Measurements from ENCODE around the gene THTPA. TPM values are rescaled to one million over a fixed set of nuclear protein-coding genes. Genes with fewer than 3 reads are reported as not detected.

THTPA gene, protein sequence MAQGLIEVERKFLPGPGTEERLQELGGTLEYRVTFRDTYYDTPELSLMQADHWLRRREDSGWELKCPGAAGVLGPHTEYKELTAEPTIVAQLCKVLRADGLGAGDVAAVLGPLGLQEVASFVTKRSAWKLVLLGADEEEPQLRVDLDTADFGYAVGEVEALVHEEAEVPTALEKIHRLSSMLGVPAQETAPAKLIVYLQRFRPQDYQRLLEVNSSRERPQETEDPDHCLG
- 10 to 100 TPM; 11.6 to 11.8 TPM for total RNA-seq

DNA sequence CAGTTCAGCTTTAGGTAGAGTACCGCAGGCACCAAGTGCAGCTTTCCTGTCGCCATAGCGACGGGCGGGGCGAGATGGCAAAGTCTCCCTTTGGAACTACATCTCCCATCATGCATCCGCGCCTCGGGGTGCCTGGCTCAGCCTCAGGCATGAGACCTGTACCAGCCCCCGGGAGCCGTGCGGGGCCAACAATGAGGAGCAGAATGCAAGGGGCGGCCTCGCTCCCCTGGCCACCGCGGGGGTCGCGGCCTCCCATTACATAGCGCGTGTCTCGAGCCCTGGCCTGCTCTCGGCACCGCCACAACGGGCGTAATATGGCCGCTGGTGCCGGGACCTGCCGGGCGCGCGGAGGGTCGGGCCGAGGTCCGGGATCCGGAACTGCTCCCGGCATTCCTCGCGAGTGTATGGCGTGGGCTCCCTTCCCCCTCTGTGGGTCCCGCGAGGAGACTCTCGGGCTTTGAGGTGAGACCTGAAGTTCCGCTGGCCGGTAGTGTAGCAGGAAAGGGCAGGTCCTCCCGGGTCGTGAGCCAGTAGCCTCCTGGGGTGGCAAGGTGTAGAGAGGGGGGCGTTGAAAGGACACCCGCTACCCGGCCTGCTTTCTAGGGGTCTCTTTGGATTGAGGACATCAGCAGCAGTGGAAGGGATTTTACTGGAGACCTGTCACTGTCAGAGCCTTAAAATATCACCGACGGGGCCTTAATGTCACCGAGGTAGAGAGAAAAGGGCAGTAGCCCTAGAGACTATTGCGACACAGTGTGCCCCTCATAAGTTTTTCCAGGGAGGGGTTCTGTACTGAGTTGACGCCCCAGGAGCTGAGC lies at the start of gene THTPA:
Gene THTPA (plus strand): TSS at position 390 of the 818 bp plus-strand sequence. CDS start 487 bp downstream, outside the sequence.
- Mint-ChIP-seq H3K36me3 (ENCODE audit: low read depth) (peaks cover 24% of the 10 kb centered on the region), H3K27ac (peak within 1 kb of the TSS; percentile 90), H3K27me3 (no peaks in the 10 kb centered on the region), H3K4me1 (peaks cover 43% of the 10 kb centered on the region), H3K9me3 (no peaks in the 10 kb centered on the region), H3K4me3 (peak within 1 kb of the TSS; percentile 97)
- POLR2A ChIA-PET = interaction anchor here (0.6 to 3.0 kb wide), 7 partner anchors 9 to 256 kb away, joined by 3 to 16 read pairs (median 4); partner anchors contain the start of gene AP1G2
- peak; percentile 95 for DNase-seq
- CTCF ChIA-PET = interaction anchor here (0.6 to 9.3 kb wide), 6 partner anchors 11 to 791 kb away, joined by 3 to 148 read pairs (median 4); partner anchors contain the start of gene AP1G2

DNA sequence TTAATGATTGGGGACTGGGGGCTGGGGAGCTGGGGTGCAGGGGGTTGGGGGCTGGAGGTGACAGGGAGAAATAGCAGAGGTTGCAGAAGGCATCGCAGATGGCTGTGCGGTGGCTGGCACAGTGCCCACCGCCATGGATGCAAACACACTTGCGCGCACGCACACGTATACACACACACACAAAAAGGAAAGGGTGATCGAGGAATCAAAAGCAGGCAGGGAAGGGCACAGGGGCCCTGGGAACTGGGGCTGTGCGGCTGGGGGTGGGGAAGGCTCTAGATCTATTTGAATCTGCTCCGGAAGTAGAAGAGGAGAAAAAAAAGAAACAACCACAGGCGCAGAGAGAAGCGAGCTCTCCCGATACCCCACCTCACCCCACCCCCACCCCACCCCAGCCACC lies 43.9 kb upstream of the THTPA start:
- Mint-ChIP-seq H3K36me3 (ENCODE audit: low read depth) (no peaks in the 10 kb centered on the region), H3K4me3 (no peak overlapping the region), H3K27ac (no peak overlapping the region), H3K27me3 (no peaks in the 10 kb centered on the region), H3K9me3 (no peaks in the 10 kb centered on the region), H3K4me1 (peaks cover 3% of the 10 kb centered on the region)
- DNase-seq = no peak
- ChIA-PET CTCF (interaction anchor here (0.9 kb wide), 1 partner anchor 94 kb away, joined by 3 read pairs; no protein-coding TSS in a partner anchor), POLR2A (no interaction called here)

DNA sequence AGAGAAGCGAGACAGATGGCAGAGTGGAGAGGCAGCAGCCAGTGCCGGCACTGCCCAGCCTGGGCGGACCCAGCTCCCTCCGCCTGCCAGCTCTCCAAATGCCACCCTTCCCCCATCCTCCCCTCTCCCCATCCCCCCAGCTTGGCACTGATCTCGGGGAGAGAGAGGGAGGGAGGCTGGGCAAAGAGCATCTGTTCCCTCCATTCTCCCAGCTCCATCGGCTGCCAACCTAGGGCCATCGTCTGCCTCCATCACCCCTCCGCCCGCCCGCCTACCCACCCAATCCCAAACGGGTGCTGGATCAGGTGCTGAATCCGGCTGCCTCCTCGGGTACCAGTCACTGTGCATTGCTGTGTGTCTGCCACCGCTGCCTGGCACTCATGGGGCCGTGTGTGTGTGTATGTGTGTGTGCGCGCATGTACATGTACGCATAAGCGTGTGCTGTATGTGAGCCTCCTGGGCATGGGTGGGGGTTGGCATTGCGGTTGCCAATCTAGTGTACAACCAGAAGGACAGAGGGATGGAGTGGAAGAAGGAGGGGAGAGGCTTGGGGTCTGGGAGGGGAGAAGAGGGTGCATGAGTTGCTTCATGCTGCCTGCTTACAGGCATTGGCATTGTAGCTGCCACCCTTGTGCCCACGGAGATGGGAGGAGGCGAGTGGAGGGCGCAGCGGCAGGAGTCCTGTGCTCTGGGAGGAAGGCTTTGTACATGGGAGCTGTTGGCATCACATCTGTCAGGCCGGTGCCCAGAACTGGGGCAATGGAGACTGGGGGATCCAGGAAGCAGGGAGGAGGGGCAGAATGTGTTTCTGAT lies 42.9 kb upstream of the THTPA start:
- H3K9me3 Mint-ChIP-seq = no peaks in the 10 kb centered on the region
- ChIA-PET POLR2A (no interaction called here), CTCF (interaction anchor here (0.9 kb wide), 1 partner anchor 93 kb away, joined by 3 read pairs; no protein-coding TSS in a partner anchor)
- peaks cover 3% of the 10 kb centered on the region for H3K4me1 Mint-ChIP-seq
- H3K27ac Mint-ChIP-seq = no peak overlapping the region
- no peaks in the 10 kb centered on the region for H3K27me3 Mint-ChIP-seq
- no peak overlapping the region for H3K4me3 Mint-ChIP-seq
- DNase-seq = no peak
- H3K36me3 Mint-ChIP-seq (ENCODE audit: low read depth) = no peaks in the 10 kb centered on the region

DNA sequence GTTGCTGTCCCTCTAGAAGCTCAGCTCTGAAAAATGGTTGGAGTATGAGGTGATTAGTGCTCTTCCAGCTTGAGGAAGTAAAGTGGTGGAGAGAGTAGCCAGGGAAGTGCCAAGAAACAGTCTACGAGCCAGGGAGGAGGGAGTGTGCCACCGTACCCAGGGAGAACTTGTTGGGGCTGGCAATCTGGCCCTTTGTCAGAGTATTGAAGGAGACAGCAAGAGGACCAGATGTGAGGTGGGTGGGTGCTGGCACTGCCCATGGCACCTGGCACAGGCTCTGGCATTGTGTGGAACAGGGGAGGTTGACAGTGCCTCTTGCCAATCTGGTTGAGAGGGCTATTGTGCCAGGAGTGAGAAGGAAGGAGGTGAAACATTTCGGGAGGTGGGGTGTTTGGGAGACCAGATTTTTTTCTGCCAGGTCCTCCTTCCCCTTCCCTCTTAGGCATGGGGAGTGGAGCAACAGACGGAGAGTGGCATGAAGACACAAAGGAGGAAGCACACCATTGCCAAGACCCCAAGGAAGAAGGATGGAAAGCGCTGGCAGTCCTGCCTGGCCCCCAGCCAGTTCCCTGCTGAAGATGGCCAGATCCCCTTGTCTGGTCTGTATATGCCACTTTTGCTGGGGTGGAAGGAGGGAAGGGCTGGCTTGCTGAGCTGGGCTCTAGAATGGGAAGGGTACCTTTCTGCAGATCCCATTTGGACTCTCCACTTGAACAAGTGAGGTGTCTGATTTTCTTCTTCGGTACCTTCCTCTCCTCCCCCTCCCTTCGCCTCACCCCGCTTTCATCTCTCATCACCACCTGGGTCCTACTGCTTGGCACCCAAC lies 42.0 kb upstream of the THTPA start:
- POLR2A ChIA-PET = no interaction called here

DNA sequence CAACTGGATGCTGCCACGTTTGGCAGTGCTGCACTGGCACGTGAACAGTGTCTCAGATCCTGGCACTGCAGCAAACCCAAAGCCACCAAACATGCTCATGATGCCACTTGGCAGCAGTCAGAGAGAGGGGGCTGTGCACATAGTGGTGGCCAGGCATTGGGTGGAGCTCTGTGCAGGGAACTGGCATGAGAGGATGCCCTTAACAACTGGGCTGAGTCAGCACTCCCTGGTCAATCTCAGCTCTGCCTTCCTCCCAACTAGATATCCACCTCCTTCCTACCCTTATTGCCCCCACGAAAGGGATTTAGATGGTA lies 41.5 kb upstream of the THTPA start:
- H3K27me3 Mint-ChIP-seq = no peaks in the 10 kb centered on the region
- H3K27ac Mint-ChIP-seq = no peak overlapping the region
- no peaks in the 10 kb centered on the region for H3K9me3 Mint-ChIP-seq
- DNase-seq = no peak
- no peaks in the 10 kb centered on the region for H3K36me3 Mint-ChIP-seq (ENCODE audit: low read depth)
- ChIA-PET POLR2A (no interaction called here), CTCF (no interaction called here)
- H3K4me3 Mint-ChIP-seq = no peak overlapping the region
- peaks cover 3% of the 10 kb centered on the region for H3K4me1 Mint-ChIP-seq

More for the DNA sequence above, 42.0 kb upstream of the THTPA start:
- no peak for DNase-seq
- Mint-ChIP-seq H3K4me3 (no peak overlapping the region), H3K36me3 (ENCODE audit: low read depth) (no peaks in the 10 kb centered on the region), H3K9me3 (no peaks in the 10 kb centered on the region), H3K27ac (no peak overlapping the region), H3K27me3 (no peaks in the 10 kb centered on the region), H3K4me1 (peaks cover 3% of the 10 kb centered on the region)
- CTCF ChIA-PET = no interaction called here

DNA sequence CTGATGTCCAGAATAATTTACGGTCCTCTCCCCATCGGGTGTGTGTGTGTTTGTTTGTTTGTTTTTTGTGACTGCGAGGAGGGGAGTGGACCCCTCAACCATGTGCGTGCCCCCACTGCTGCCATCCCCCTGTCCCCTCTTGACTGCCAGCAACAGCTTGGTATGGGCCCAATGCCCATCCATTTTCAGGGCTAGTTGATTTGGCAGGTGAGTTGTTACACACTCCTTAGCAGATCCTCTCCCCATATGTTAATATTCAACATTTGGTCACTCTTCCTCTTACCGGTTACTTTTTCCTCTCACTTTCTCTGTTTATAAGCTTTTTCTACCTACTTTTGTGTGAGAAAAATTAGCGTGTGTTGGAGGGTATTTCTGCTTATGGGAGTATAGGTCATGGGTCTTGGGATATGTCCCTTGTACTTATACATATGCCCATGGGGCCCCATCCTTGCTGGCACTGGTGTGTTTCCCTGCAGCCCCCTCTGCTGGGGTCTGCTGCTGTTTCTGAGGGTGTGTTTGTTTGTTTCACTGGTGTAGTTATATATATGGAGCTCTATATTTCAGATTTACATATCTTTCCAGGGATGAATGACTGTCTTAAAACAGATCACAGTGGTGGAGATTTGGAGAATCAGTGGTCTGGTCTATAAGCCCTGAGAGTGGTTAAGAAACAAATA lies 38.3 kb upstream of the THTPA start:
- CTCF ChIA-PET = no interaction called here
- POLR2A ChIA-PET = no interaction called here
- no peak overlapping the region for H3K27ac Mint-ChIP-seq
- no peaks in the 10 kb centered on the region for H3K36me3 Mint-ChIP-seq (ENCODE audit: low read depth)
- H3K4me3 Mint-ChIP-seq = no peak overlapping the region
- H3K4me1 Mint-ChIP-seq = no peaks in the 10 kb centered on the region
- no peaks in the 10 kb centered on the region for H3K27me3 Mint-ChIP-seq
- no peak for DNase-seq
- H3K9me3 Mint-ChIP-seq = no peaks in the 10 kb centered on the region

DNA sequence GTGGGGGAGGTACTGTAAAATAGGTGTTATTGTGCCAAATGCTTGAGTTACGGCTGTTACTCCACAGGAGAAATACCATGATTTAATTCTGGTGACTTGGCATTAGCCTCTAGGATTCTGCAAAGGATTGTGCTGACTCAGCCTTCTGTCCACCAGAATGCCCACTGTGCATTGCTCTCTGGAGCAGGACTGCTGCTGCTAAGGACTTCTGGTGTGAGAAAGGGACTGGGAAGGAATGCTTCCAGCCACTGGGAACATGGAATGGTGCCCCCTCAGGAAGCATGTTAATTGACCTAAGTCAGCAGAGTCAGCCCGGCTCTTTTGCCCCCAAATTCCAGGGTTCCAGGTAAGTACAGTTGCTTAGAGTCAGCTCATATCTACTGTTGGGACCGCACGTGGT lies 37.4 kb upstream of the THTPA start:
- Mint-ChIP-seq H3K4me1 (no peaks in the 10 kb centered on the region), H3K27ac (no peak overlapping the region), H3K27me3 (no peaks in the 10 kb centered on the region), H3K36me3 (ENCODE audit: low read depth) (no peaks in the 10 kb centered on the region), H3K4me3 (no peak overlapping the region), H3K9me3 (no peaks in the 10 kb centered on the region)
- DNase-seq = no peak
- POLR2A ChIA-PET = no interaction called here
- CTCF ChIA-PET = no interaction called here

DNA sequence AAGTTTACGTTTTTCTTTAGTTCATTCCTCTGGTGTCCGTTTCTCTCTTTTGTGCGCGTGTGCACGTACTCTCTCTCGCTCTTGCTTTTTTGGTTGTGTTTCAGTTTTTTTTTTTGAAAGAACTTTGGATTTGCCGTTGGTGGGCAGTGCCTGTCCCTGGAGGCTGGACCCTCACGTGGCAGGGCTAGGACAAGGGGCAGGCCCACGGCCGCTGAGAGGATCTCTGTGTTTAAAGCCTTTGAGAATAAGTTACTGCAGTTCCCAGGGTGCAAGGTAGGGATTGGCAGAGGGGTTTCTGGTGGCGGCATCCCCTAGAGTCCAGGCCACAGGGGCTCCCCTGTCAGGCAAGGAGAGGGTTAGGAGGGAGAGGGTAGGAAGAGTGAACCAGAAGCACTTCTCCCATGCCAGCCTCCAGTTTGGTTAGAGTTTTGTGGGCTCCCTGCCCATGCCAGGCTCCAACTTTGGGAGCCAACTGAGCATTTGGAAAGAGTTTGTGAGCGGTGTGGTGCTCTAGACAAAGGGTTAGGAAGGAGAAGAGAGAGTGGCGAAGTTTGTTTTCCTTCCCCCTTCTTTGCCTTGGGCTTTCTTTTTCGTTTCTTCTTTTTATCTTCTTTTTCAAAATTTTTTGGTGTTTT lies 35.1 kb upstream of the THTPA start:
- H3K4me1 Mint-ChIP-seq = no peaks in the 10 kb centered on the region
- DNase-seq = no peak
- H3K9me3 Mint-ChIP-seq = no peaks in the 10 kb centered on the region
- no peak overlapping the region for H3K4me3 Mint-ChIP-seq
- no peaks in the 10 kb centered on the region for H3K36me3 Mint-ChIP-seq (ENCODE audit: low read depth)
- ChIA-PET CTCF (no interaction called here), POLR2A (no interaction called here)
- H3K27me3 Mint-ChIP-seq = no peaks in the 10 kb centered on the region
- no peak overlapping the region for H3K27ac Mint-ChIP-seq

DNA sequence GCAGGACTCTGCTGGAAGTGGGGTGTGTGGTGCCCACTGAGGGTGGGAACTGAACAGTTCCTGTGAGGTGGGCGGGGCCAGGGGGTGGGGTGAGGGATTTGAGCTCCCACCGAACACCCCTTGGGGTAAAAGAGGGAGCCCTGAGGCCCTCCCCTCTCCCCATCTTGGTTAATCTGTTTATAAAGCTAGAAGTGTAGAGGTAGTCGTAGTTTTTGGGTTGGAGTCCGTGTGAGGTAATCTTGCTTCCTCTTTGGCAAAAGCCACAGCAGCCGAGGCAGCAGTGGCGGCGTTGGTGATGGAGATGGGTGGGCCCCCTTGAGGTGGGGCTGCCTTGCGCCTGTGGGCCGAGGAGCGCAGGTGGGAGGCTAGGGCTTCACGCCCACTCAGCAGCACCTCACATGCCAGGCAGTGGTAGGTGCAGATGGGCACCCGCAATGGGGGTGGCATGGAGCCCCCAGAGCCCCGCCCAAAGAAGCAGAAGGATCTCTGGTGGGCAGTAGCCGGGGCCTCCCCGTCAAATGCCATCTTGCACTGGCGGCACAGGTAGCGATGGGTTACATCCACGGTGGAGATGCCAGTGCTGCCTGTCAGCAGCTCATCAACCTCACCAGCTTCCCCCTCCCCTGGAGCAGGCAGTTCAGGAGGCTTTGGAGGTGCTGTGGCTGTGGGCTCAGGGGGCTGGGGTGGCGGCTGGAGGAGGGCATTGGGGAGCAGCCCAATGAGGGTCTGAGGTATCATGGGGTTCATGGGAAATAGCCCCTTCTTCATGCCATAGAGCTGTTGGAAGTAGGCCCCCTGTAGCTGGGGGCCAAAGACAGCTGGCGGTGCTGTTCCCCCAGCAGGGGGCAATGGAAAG lies 34.1 kb upstream of the THTPA start:
- Mint-ChIP-seq H3K9me3 (no peaks in the 10 kb centered on the region), H3K4me1 (no peaks in the 10 kb centered on the region), H3K27ac (no peak overlapping the region), H3K36me3 (ENCODE audit: low read depth) (no peaks in the 10 kb centered on the region), H3K4me3 (no peak overlapping the region), H3K27me3 (no peaks in the 10 kb centered on the region)
- POLR2A ChIA-PET = no interaction called here
- CTCF ChIA-PET = no interaction called here
- DNase-seq = no peak

DNA sequence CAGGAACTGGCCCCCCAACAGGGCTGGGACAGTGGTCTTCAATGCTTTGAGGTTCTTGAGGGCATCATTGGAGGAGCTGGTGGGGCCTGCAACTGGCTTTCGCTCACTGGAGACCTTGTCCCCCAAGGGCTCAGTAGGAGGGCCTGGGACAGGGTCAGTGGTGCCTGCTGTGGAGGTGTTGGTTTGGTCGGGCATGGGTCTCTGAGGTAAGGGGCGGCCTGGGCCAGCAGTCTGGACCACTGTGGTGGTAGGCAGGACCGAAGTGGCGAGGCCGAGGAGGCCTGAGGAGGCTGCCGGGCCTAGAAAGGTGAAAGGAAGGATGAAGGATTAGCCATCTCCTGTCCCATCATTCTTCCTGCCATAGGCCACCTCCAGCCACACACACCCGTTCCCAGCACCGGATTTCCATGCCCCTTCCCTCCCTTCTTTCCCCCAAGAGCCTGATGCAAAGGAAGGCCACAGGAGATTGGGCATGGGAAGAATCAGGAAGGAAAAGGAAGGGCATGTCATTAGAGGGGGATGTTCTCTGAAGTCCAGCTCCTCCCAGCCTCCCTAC lies 33.4 kb upstream of the THTPA start:
- Mint-ChIP-seq H3K4me1 (no peaks in the 10 kb centered on the region), H3K27me3 (no peaks in the 10 kb centered on the region), H3K27ac (no peak overlapping the region), H3K36me3 (ENCODE audit: low read depth) (no peaks in the 10 kb centered on the region), H3K9me3 (no peaks in the 10 kb centered on the region), H3K4me3 (no peak overlapping the region)
- ChIA-PET CTCF (no interaction called here), POLR2A (no interaction called here)
- DNase-seq = no peak

DNA sequence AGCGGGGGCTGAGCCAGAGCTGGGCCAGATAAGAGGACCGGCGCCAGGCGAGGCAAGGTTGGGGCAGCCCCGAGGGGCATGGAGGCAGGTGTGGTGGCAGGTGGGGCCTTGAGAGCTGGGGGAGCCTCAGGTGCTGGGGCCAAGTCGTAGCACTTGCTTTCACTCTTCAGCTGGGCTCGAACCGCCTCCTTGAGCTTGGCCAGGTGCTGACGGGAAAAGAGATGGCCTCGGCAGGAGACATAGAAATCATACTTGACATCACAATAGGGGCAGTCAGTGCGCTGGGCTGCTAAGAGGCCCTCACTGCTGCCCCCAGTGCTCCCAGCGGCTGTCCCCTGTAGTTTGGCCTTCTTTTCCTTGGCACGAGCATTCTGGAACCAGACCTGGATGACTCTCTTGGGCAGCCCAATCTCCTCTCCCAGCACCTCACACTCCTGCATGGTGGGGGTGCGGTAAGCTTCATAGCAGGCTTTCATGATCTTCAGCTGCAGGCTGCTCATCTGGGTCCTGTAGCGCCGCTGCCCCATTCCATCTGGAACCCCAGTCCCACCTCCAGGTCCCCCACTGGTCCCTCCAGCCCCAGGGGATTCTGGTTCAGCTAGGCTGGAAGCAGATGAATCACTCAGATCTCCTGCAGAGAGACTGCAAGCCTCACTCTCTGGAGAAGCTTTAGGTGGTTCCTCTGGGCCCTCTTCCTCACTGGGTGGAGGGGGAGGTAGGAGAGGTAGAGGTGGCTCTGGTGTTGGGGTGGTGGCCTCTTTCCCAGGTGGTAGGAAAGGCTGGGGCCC lies 32.6 kb upstream of the THTPA start:
- no peak for DNase-seq
- no peaks in the 10 kb centered on the region for H3K27me3 Mint-ChIP-seq
- ChIA-PET CTCF (no interaction called here), POLR2A (no interaction called here)
- H3K4me3 Mint-ChIP-seq = no peak overlapping the region
- H3K9me3 Mint-ChIP-seq = no peaks in the 10 kb centered on the region
- no peaks in the 10 kb centered on the region for H3K36me3 Mint-ChIP-seq (ENCODE audit: low read depth)
- H3K4me1 Mint-ChIP-seq = no peaks in the 10 kb centered on the region
- H3K27ac Mint-ChIP-seq = no peak overlapping the region
